Kidney (tissue), 14 donors: ENCODE measurements around the gene POU2F1. TPM values are rescaled to one million over a fixed set of nuclear protein-coding genes. Genes with fewer than 3 reads are reported as not detected.

Source experiments
- DNase-seq, 5 donors: peaks; one replicate each; pipeline ENCODE4 v3.0.0-alpha.2; 2013 to 2020
- FAIRE-seq: peaks from 2 replicates; lab custom pipeline; 2012; peaks lifted over from hg19 to GRCh38; lab: Jason Lieb, UNC
- H3K27ac ChIP-seq, 2 donors: one replicate each; pipeline ENCODE4 v1.7.0; 2013; ENCODE audit warnings: low read depth in 2 of 2, low read length in 2 of 2, inconsistent platforms in 1 of 2
- H3K27me3 ChIP-seq: one replicate; pipeline ENCODE4 v1.7.1; 2013; ENCODE audit warnings: low read length, inconsistent platforms; ENCODE audit not compliant: control insufficient read depth, insufficient read depth
- H3K36me3 ChIP-seq, 3 donors: one replicate each; pipeline versions ENCODE4 v1.7.0 to v1.7.1; 2013; ENCODE audit warnings: low read length in 3 of 3, control low read depth in 1 of 3, inconsistent platforms in 1 of 3; ENCODE audit not compliant: insufficient read depth in 3 of 3, control insufficient read depth in 2 of 3
- H3K4me1 ChIP-seq, 3 donors: one replicate each; pipeline versions ENCODE4 v1.7.0 to v1.7.1; 2013; ENCODE audit warnings: low read length in 3 of 3, inconsistent platforms in 1 of 3, low read depth in 1 of 3; ENCODE audit not compliant: control insufficient read depth in 2 of 3, insufficient read depth in 2 of 3
- H3K4me3 ChIP-seq, 3 donors: one replicate each; pipeline versions ENCODE4 v1.7.0 to v1.8.1; 2013; ENCODE audit warnings: low read length in 3 of 3, control low read depth in 1 of 3, inconsistent platforms in 1 of 3
- H3K9ac ChIP-seq, 3 donors: one replicate each; pipeline versions ENCODE4 v1.7.0 to v1.7.1; 2013; ENCODE audit warnings: low read length in 3 of 3, control low read depth in 1 of 3, inconsistent platforms in 1 of 3
- H3K9me3 ChIP-seq, 3 donors: one replicate each; pipeline versions ENCODE4 v1.7.0 to v1.7.1; 2013; ENCODE audit warnings: low read length in 3 of 3, control low read depth in 1 of 3, inconsistent platforms in 1 of 3; ENCODE audit not compliant: control insufficient read depth in 2 of 3, insufficient read depth in 1 of 3
- CTCF ChIP-seq: IDR thresholded peaks from 3 replicates; pipeline ENCODE4 v1.5.1; 2012; ENCODE audit warnings: mild to moderate bottlenecking, moderate library complexity, borderline replicate concordance; ENCODE audit not compliant: insufficient read depth; ENCODE audit errors: extremely low read depth
- intact Hi-C: fragments of 100-400 bp; cut with DNase I; formaldehyde crosslinking; loops from one replicate; pipeline ENCODE4 v1.11.1; 2022
- polyA plus RNA-seq: library from polyadenylated mRNA; stranded (reverse); fragments of 350-450 nt; fragmentation: Illumina TruSeq; extraction: RNeasy Lipid Tissue Mini Kit (QIAGEN cat#74804); gene quantifications from one replicate; pipeline ENCODE4 v1.2.3, GENCODE V29; 2014; ENCODE audit warnings: low read depth, low replicate concordance; ENCODE audit not compliant: insufficient read depth
- total RNA-seq: library from RNA; stranded (reverse); fragmentation: NEBNext Ultra II Directional; extraction: Animal tissue kit (Norgen Biotek cat#: 25700); gene quantifications from one replicate; pipeline ENCODE4 v1.2.1, GENCODE V29; 2021
- donor health status: control.
- donor health status: control.
- donor health status: control.
- donor health status: control.
- donor health status: control.
- donor health status: DM: yes; HTN: yes; CAD: no.
- donor health status: Normal renal cell carcinoma (clear cell type).

POU2F1 gene
- total and polyA plus RNA-seq, 2 donors from 2014 or later: 1.9 to 25.2 TPM

GRCh38 chr1:167467126-167467710 is 246.5 kb downstream of the POU2F1 start:
- no peak for TF ChIP-seq CTCF
- H3K4me3 ChIP-seq: no peak overlapping the region
- no peaks in the 10 kb centered on the region for H3K36me3 ChIP-seq
- no peaks in the 10 kb centered on the region for H3K4me1 ChIP-seq
- intact Hi-C loops: no loop called here
- no peak for DNase-seq
- no peaks in the 10 kb centered on the region for H3K27me3 ChIP-seq
- H3K9me3 ChIP-seq: no peaks in the 10 kb centered on the region
- H3K9ac ChIP-seq: no peak overlapping the region
- no peak overlapping the region for H3K27ac ChIP-seq
- FAIRE-seq: no peak

DNA sequence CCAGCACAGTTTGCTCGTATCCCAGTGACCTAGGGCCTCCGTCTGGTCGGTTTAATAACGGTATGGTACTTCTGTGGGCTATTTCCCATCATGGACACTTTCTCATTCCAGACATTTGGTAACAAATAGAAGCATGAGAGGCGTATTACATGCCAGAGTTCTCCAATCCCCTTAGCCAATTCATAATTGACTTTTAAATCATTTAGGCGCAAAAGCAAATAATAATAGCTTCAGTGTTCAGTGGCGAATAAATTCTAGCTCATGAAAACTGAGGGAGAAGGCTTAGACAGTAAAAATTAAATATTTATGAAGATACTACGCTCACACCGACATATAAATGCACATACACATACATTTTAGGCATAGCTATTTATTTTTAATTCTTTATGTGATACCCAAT is 247.1 kb downstream of the POU2F1 start:
- no peaks in the 10 kb centered on the region for H3K36me3 ChIP-seq
- H3K4me3 ChIP-seq: no peak overlapping the region
- FAIRE-seq (no peak), DNase-seq (no peak)
- TF ChIP-seq CTCF: no peak
- H3K4me1 ChIP-seq: no peaks in the 10 kb centered on the region
- no peaks in the 10 kb centered on the region for H3K27me3 ChIP-seq
- no peak overlapping the region for H3K9ac ChIP-seq
- H3K27ac ChIP-seq: no peak overlapping the region
- intact Hi-C loops: no loop called here
- no peaks in the 10 kb centered on the region for H3K9me3 ChIP-seq

DNA sequence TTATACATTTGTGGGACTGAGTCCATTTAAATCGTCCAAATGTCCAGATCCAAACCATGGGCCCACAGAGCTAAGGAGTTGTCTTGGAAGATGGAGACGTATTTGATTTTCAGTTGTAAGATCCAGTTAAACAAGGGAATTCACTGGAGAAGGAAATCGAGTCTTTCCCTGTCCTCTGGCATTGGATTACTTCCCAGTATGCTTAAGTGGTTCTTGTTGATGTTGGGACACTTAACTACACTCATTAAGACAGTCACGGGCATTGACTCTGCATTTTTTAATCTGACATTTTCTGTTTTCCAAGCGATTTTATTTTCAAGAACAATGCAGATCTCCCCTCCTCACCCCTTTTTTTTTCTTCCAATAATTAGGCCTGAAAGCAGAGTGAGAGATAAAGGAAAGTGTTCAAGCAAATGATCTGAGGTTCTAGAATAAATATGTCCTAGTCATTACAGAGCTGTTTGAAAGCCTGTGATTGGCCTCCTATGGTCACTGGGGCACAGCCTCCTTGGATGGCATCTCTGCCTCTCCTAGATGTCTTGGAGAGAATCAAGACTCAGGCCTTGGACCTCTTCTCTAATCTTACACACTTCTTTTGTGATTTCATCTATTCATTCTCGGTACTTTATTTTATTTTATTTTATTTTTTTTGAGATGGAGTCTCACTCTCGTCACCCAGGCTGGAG is 248.7 kb downstream of the POU2F1 start:
- Histone ChIP-seq H3K27me3 (no peaks in the 10 kb centered on the region), H3K4me1 (no peaks in the 10 kb centered on the region), H3K4me3 (no peak overlapping the region), H3K9ac (no peak overlapping the region), H3K27ac (no peak overlapping the region), H3K36me3 (no peaks in the 10 kb centered on the region), H3K9me3 (no peaks in the 10 kb centered on the region)
- intact Hi-C loops: no loop called here
- FAIRE-seq (no peak), DNase-seq (no peak)
- TF ChIP-seq CTCF: no peak

DNA sequence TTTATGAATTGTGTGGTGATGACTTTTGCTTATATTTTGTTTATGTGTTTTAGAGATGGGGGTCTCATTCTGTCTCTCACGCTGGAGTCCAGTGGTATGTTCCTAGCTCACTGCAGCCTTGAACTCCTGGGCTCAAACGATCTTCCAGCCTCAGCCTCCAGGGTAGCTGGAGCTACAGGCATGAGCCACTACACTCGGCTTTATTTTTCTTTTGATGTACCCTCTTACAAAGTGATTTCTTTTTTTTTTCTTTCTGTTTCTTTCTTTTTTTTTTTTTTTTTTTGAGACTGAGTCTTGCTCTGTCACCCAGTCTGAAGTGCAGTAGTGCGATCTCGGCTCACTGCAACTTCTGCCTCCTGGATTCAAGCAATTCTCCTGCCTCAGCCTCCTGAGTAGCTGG is 250.9 kb downstream of the POU2F1 start:
- no peak for DNase-seq
- Histone ChIP-seq H3K9ac (no peak overlapping the region), H3K4me1 (no peaks in the 10 kb centered on the region), H3K4me3 (no peak overlapping the region), H3K36me3 (no peaks in the 10 kb centered on the region), H3K27ac (no peak overlapping the region), H3K9me3 (no peaks in the 10 kb centered on the region), H3K27me3 (no peaks in the 10 kb centered on the region)
- TF ChIP-seq CTCF: no peak
- no peak for FAIRE-seq
- intact Hi-C loops: no loop called here
